ENCODE results near the gene SLC2A9. TPM values are rescaled to one million over a fixed set of nuclear protein-coding genes. Genes with fewer than 3 reads are reported as not detected.

The SLC2A9 gene
- total and polyA plus RNA-seq, 2 donors (not counting 3 experiments of a cell fraction or from before 2014, with no cell fraction given), result 1.6 to 1.8 TPM

GRCh38 chr4:10005632-10006031, 15.7 kb downstream of the SLC2A9 start:
- dilution Hi-C loops (cut with MboI; ENCODE audit: extremely low pct_ligation_motif_present, low sequenced_read_pairs), result no loop called here

More at GRCh38 chr4:10005632-10006031, 15.7 kb downstream of the SLC2A9 start:
- no peak overlapping the region for H3K9ac ChIP-seq (replicated peaks; ENCODE audit: extremely low read depth, insufficient read depth, low read length)
- TF ChIP-seq GATA2 (IDR thresholded peaks at IDR 0.05; ENCODE audit: insufficient read depth, insufficient read length, low read depth, low read length) (no peak), MAX (IDR thresholded peaks at IDR 0.05; ENCODE audit: insufficient read depth, insufficient read length) (no peak), JUN (IDR thresholded peaks at IDR 0.05; ENCODE audit: borderline replicate concordance, insufficient read depth, insufficient read length, low read depth) (no peak), POLR2AphosphoS5 (IDR thresholded peaks at IDR 0.05; ENCODE audit: insufficient read depth, low read depth, low read length) (no peak), CTCF (IDR thresholded peaks at IDR 0.05; ENCODE audit: extremely low read depth in 1 of 2, insufficient read depth in 1 of 2, low read depth in 1 of 2, low read length in 2 of 2) (no peak), EZH2 (IDR thresholded peaks at IDR 0.05; ENCODE audit: borderline replicate concordance, low read depth, low read length, severe bottlenecking) (no peak), POLR2A (IDR thresholded peaks at IDR 0.05; ENCODE audit: low read depth, low read length) (no peak), FOS (IDR thresholded peaks at IDR 0.05; ENCODE audit: borderline replicate concordance, insufficient read depth, low read length) (no peak), MYC (IDR thresholded peaks at IDR 0.05; ENCODE audit: low read depth, low read length) (no peak)
- H3K79me2 ChIP-seq (ENCODE audit: control insufficient read depth, insufficient read depth, low read length), result no peaks in the 10 kb centered on the region
- intact Hi-C loops (cut with micrococcal nuclease), result no loop called here
- H4K20me1 ChIP-seq (replicated peaks; ENCODE audit: control insufficient read depth, extremely low read depth, insufficient read depth, low read length), result no peaks in the 10 kb centered on the region
- no peaks in the 10 kb centered on the region for H3K9me3 ChIP-seq (replicated peaks; ENCODE audit: control insufficient read depth, insufficient read depth, low read length)
- H3K36me3 ChIP-seq (ENCODE audit: control insufficient read depth in 2 of 2, extremely low read depth in 1 of 2, insufficient read depth in 2 of 2, low read length in 2 of 2), result no peaks in the 10 kb centered on the region
- no peak for DNase-seq (ENCODE audit: low read depth, low spot score)
- peaks cover 20% of the 10 kb centered on the region for H3K4me1 ChIP-seq (ENCODE audit: control insufficient read depth, extremely low read depth, insufficient read depth, low read length)
- no peak overlapping the region for H3K27ac ChIP-seq (ENCODE audit: insufficient read depth, low read depth, low read length)
- H3K4me3 ChIP-seq (replicated peaks in 1 of 3; ENCODE audit: insufficient read depth in 1 of 3, low read depth in 1 of 3, low read length in 3 of 3), result no peak overlapping the region
- FAIRE-seq, result peak; percentile 21
- H3K4me2 ChIP-seq (ENCODE audit: insufficient read depth, low read length), result peak overlapping the region; percentile 14
- H2AFZ ChIP-seq (ENCODE audit: low read depth, low read length), result no peak overlapping the region
- ChIA-PET POLR2A (no interaction called here), CTCF (interaction anchor here (1.8 to 2.8 kb wide), 2 partner anchors 9 to 58 kb away, joined by 6 to 19 read pairs; no protein-coding TSS in a partner anchor)
- H3K27me3 ChIP-seq (ENCODE audit: control insufficient read depth in 2 of 2, insufficient read depth in 2 of 2, low read length in 2 of 2), result no peaks in the 10 kb centered on the region
- H3K9me1 ChIP-seq (replicated peaks; ENCODE audit: control insufficient read depth, extremely low read depth, insufficient read depth, low read length), result no peaks in the 10 kb centered on the region
- no TSS peak for BruUV-seq (replicated peaks)
